GM06990 (cell line): ENCODE data around the gene SYT5.

Experiments
- DNase-seq: peaks from one replicate; pipeline ENCODE4 v3.0.0-alpha.2; 2011; ENCODE audit not compliant: insufficient read length; ENCODE audit errors: extremely low read depth
- H3K27me3 ChIP-seq: replicated peaks from 2 replicates; pipeline ENCODE4 v1.6.0; 2011; ENCODE audit warnings: low read length; ENCODE audit not compliant: control insufficient read depth, insufficient read depth
- H3K36me3 ChIP-seq: 2 replicates; pipeline ENCODE4 v1.5.1; 2011; ENCODE audit warnings: low read length; ENCODE audit not compliant: control insufficient read depth, insufficient read depth
- H3K4me3 ChIP-seq: replicated peaks from 2 replicates; pipeline ENCODE4 v1.5.1; 2011; ENCODE audit warnings: low read depth, mild to moderate bottlenecking, control low read depth, low read length
- CTCF ChIP-seq: IDR thresholded peaks from 2 replicates; pipeline ENCODE4 v1.5.1; 2011; ENCODE audit warnings: low read length, control low read depth, mild to moderate bottlenecking, inconsistent platforms; ENCODE audit not compliant: insufficient read depth, poor library complexity, severe bottlenecking

Gene SYT5

GRCh38 chr19:55179606-55180484, at the start of gene SYT5:
Gene SYT5 (minus strand): TSS chr19:55180289. CDS start chr19:55179041, 1,248 bp downstream.
- H3K4me3 ChIP-seq, result peak within 1 kb of the TSS; percentile 35
- no peaks in the 10 kb centered on the region; the same call in none of the 2 replicates for H3K27me3 ChIP-seq
- no peaks in the 10 kb centered on the region for H3K36me3 ChIP-seq
- peak; percentile 47 for DNase-seq
- no peak for TF ChIP-seq CTCF

GRCh38 chr19:55229789-55230182, 49.7 kb upstream of the SYT5 start:
- Histone ChIP-seq H3K36me3 (peaks cover 54% of the 10 kb centered on the region), H3K27me3 (no peaks in the 10 kb centered on the region), H3K4me3 (no peak overlapping the region)
- DNase-seq, result no peak
- no peak for TF ChIP-seq CTCF

- peaks cover 50% of the 10 kb centered on the region for H3K36me3 ChIP-seq
- no peak for DNase-seq
- H3K4me3 ChIP-seq, result no peak overlapping the region
- no peaks in the 10 kb centered on the region for H3K27me3 ChIP-seq
- TF ChIP-seq CTCF, result no peak
Measured at GRCh38 chr19:55229145-55229788, 49.2 kb upstream of the SYT5 start.

GRCh38 chr19:55228403-55229031, 48.4 kb upstream of the SYT5 start, which contains the start of gene TMEM86B:
Gene TMEM86B (minus strand): TSS chr19:55228763. CDS start chr19:55228741, 22 bp downstream.
- Histone ChIP-seq H3K36me3 (peaks cover 54% of the 10 kb centered on the region), H3K4me3 (no peak within 1 kb of the TSS), H3K27me3 (no peaks in the 10 kb centered on the region)
- no peak for DNase-seq
- TF ChIP-seq CTCF, result no peak

GRCh38 chr19:55228015-55228391, 47.9 kb upstream of the SYT5 start:
- H3K4me3 ChIP-seq, result no peak overlapping the region
- H3K27me3 ChIP-seq, result no peaks in the 10 kb centered on the region
- DNase-seq, result no peak
- H3K36me3 ChIP-seq, result peaks cover 54% of the 10 kb centered on the region
- TF ChIP-seq CTCF, result no peak
